Activated B cell treated with CpG ODN at 0.5 μM for 24 hours (primary cell): ENCODE results near the gene EEF1A2. TPM values are rescaled to one million over a fixed set of nuclear protein-coding genes. Genes with fewer than 3 reads are reported as not detected.

Experiments used
- ATAC-seq: fragments of 200-7000 bp; cut with Tn5 transposase; one replicate; pipeline ENCODE4 v1.10.0; 2021; ENCODE audit warnings: low read depth, mild to moderate bottlenecking, moderate library complexity
- CTCF ChIA-PET: fragments of 350-600 bp; sonication (Branson Sonifier 250); formaldehyde crosslinking; loops from one replicate; lab custom pipeline; 2021; ENCODE audit warnings: antibody characterized with exemption; lab: Charles Lee
- POLR2A ChIA-PET: fragments of 350-600 bp; sonication (Branson Sonifier 250); formaldehyde crosslinking; loops from one replicate; lab custom pipeline; 2021; ENCODE audit warnings: antibody characterized with exemption; lab: Charles Lee
- DNase-seq: peaks from one replicate; pipeline ENCODE4 v3.0.0; 2022
- H3K27ac Mint-ChIP-seq: one replicate; pipeline ENCODE4 v1.8.0; 2020; ENCODE audit warnings: mixed read lengths
- H3K27me3 Mint-ChIP-seq: one replicate; pipeline ENCODE4 v1.8.0; 2021; ENCODE audit warnings: mixed read lengths
- H3K36me3 Mint-ChIP-seq: one replicate; pipeline ENCODE4 v1.8.0; 2021; ENCODE audit warnings: low read depth, mixed read lengths
- H3K4me1 Mint-ChIP-seq: one replicate; pipeline ENCODE4 v1.8.0; 2021; ENCODE audit warnings: mixed read lengths
- H3K4me3 Mint-ChIP-seq: one replicate; pipeline ENCODE4 v1.8.0; 2020; ENCODE audit warnings: mild to moderate bottlenecking, mixed read lengths
- H3K9me3 Mint-ChIP-seq: one replicate; pipeline ENCODE4 v1.8.0; 2020; ENCODE audit warnings: mixed read lengths
- intact Hi-C: fragments of 100-400 bp; cut with micrococcal nuclease; formaldehyde crosslinking; loops from one replicate; pipeline ENCODE4 v1.15.1; 2024
- total RNA-seq: library from RNA; stranded (reverse); gene quantifications from 2 replicates; pipeline ENCODE4 v1.2.3, GENCODE V29; 2022
- TF ChIP-seq, protein P1 (sequence below): fragments of 200-600 bp; IDR thresholded peaks from one replicate; pipeline ENCODE4 v1.8.0; 2022; ENCODE audit warnings: antibody characterized with exemption, mild to moderate bottlenecking

Gene EEF1A2
- total RNA-seq, 1 donor from 2014 or later = 1.6 TPM

DNA sequence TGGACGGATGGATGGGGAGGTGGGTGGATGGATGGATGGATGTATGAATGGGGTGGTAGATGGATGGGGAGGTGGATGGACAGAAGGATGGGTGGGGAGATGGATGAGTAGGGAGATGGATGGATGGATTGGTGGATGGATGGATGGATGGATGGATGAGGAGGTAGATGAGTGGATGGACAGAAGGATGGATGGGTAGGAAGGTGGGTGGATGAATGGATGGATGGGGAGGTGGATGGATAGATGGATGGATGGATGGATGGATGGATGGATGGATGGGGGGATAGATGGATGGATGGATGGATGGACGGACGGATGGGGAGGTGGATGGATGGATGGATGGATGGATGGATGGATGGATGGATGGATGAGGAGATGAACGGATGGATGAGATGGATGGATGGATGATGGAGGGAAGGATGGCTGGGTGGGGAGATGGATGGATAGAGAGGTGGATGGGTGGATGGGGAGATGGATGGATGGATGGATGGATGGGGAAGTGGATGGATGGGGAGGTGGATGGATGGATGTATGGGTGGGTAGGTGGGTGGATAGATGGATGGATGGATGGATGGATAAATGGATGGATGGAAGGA lies 7.2 kb downstream of the EEF1A2 start:
- ChIA-PET POLR2A (no interaction called here), CTCF (no interaction called here)
- H3K9me3 Mint-ChIP-seq = no peaks in the 10 kb centered on the region
- no peaks in the 10 kb centered on the region for H3K36me3 Mint-ChIP-seq
- intact Hi-C loops = no loop called here
- H3K27me3 Mint-ChIP-seq = peaks cover 11% of the 10 kb centered on the region
- TF ChIP-seq, protein P1, sequence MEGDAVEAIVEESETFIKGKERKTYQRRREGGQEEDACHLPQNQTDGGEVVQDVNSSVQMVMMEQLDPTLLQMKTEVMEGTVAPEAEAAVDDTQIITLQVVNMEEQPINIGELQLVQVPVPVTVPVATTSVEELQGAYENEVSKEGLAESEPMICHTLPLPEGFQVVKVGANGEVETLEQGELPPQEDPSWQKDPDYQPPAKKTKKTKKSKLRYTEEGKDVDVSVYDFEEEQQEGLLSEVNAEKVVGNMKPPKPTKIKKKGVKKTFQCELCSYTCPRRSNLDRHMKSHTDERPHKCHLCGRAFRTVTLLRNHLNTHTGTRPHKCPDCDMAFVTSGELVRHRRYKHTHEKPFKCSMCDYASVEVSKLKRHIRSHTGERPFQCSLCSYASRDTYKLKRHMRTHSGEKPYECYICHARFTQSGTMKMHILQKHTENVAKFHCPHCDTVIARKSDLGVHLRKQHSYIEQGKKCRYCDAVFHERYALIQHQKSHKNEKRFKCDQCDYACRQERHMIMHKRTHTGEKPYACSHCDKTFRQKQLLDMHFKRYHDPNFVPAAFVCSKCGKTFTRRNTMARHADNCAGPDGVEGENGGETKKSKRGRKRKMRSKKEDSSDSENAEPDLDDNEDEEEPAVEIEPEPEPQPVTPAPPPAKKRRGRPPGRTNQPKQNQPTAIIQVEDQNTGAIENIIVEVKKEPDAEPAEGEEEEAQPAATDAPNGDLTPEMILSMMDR = no peak
- no peak overlapping the region for H3K4me3 Mint-ChIP-seq
- no peak overlapping the region for H3K27ac Mint-ChIP-seq
- no peak for DNase-seq
- H3K4me1 Mint-ChIP-seq = peaks cover 4% of the 10 kb centered on the region
- ATAC-seq = no peak

DNA sequence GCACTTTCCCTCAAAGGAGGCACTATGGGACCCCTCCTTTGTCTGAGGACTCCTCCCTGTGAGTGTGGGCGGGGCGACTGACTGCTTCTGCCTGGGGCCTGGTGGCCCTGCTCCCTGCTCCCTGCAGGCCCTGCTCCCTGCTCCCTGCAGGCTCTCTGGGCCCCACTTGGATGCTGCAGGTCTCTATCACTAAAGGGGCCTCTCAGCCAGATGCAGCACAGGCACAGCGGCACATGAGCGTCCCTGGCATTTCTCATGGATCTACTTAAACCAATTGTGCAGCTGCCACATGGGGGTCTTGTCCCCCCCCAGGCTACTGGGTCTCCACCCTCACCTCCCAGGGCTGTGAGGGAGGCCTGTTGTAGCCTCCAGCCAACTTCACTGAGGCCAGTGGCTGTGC lies 7.8 kb downstream of the EEF1A2 start:
- DNase-seq (no peak), ATAC-seq (no peak)
- TF ChIP-seq, protein P1 = no peak
- ChIA-PET CTCF (no interaction called here), POLR2A (no interaction called here)
- no peak overlapping the region for H3K4me3 Mint-ChIP-seq
- intact Hi-C loops = no loop called here
- peaks cover 13% of the 10 kb centered on the region for H3K27me3 Mint-ChIP-seq
- no peaks in the 10 kb centered on the region for H3K9me3 Mint-ChIP-seq
- H3K4me1 Mint-ChIP-seq = no peaks in the 10 kb centered on the region
- H3K36me3 Mint-ChIP-seq = no peaks in the 10 kb centered on the region
- no peak overlapping the region for H3K27ac Mint-ChIP-seq

DNA sequence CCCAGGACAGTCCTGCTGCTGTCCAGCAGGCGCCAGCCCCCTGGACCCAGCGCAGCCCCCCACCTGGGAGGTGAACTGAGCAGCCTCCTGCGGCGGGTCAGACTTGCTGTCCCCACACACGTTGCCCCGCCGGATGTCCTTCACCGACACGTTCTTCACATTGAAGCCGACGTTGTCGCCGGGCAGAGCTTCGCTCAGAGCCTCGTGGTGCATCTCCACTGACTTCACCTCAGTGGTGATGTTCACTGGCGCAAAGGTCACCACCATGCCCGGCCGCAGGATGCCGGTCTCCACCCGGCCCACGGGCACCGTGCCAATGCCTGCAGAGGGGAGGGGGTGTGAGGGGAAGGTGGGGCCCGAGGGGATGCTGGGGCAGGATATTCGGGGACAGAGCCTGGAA lies 8.5 kb downstream of the EEF1A2 start:
- POLR2A ChIA-PET = no interaction called here
- TF ChIP-seq, protein P1 = no peak
- Mint-ChIP-seq H3K4me3 (no peak overlapping the region), H3K4me1 (no peaks in the 10 kb centered on the region), H3K36me3 (no peaks in the 10 kb centered on the region), H3K27me3 (peaks cover 14% of the 10 kb centered on the region), H3K27ac (no peak overlapping the region), H3K9me3 (no peaks in the 10 kb centered on the region)
- intact Hi-C loops = no loop called here
- DNase-seq (no peak), ATAC-seq (no peak)
- CTCF ChIA-PET = no interaction called here

- DNase-seq (no peak), ATAC-seq (no peak)
- Mint-ChIP-seq H3K9me3 (no peaks in the 10 kb centered on the region), H3K36me3 (no peaks in the 10 kb centered on the region), H3K27ac (no peak overlapping the region), H3K27me3 (peaks cover 17% of the 10 kb centered on the region), H3K4me1 (no peaks in the 10 kb centered on the region), H3K4me3 (no peak overlapping the region)
- intact Hi-C loops = no loop called here
- ChIA-PET CTCF (no interaction called here), POLR2A (no interaction called here)
- TF ChIP-seq, protein P1 = no peak
Measured at GRCh38 chr20:63488315-63489251, 10.3 kb downstream of the EEF1A2 start.

- ATAC-seq (no peak), DNase-seq (no peak)
- H3K4me1 Mint-ChIP-seq = no peaks in the 10 kb centered on the region
- H3K27ac Mint-ChIP-seq = no peak overlapping the region
- ChIA-PET CTCF (no interaction called here), POLR2A (no interaction called here)
- no peaks in the 10 kb centered on the region for H3K36me3 Mint-ChIP-seq
- H3K4me3 Mint-ChIP-seq = no peak overlapping the region
- peaks cover 19% of the 10 kb centered on the region for H3K27me3 Mint-ChIP-seq
- intact Hi-C loops = no loop called here
- TF ChIP-seq, protein P1 = no peak
- H3K9me3 Mint-ChIP-seq = no peaks in the 10 kb centered on the region
Measured at GRCh38 chr20:63487781-63488241, 11.1 kb downstream of the EEF1A2 start.
